B cell (primary cell): Measurements from ENCODE around the gene TRIM54. TPM values are rescaled to one million over a fixed set of nuclear protein-coding genes. Genes with fewer than 3 reads are reported as not detected.

Experiments
- ATAC-seq: fragments of 200-7000 bp; cut with Tn5 transposase; one replicate; pipeline ENCODE4 v1.10.0; 2021; ENCODE audit warnings: low read depth, mild to moderate bottlenecking, moderate number of reproducible peaks, moderate library complexity
- CTCF ChIA-PET: fragments of 350-600 bp; sonication (Branson Sonifier 250); formaldehyde crosslinking; loops from one replicate; lab custom pipeline; 2021; ENCODE audit warnings: antibody characterized with exemption, inconsistent platforms; lab: Charles Lee
- POLR2A ChIA-PET: fragments of 350-600 bp; sonication (Branson Sonifier 250); formaldehyde crosslinking; loops from one replicate; lab custom pipeline; 2021; ENCODE audit warnings: antibody characterized with exemption; lab: Charles Lee
- DNase-seq: peaks from one replicate; pipeline ENCODE4 v3.0.0; 2013
- H2AFZ ChIP-seq: 2 replicates; pipeline ENCODE4 v1.6.1; 2012; ENCODE audit warnings: mild to moderate bottlenecking, low read depth, low read length; ENCODE audit not compliant: insufficient read depth, poor library complexity, severe bottlenecking
- H3K27ac ChIP-seq, 2 donors: 1 replicate in 1 of 2; 2 replicates in 1 of 2; pipeline ENCODE4 v1.5.1; 2012 to 2013; ENCODE audit warnings: low read length in 2 of 2, mild to moderate bottlenecking in 2 of 2, moderate library complexity in 1 of 2
- H3K27me3 ChIP-seq, 4 experiments: fragments of 200-600 bp in 1 of 4; sonication (generic) in 1 of 4; replicated peaks in 1 of 4; 1 replicate in 2 of 4; 2 replicates in 2 of 4; pipeline versions ENCODE4 v1.6.1 to v1.7.0; 2013 to 2016; ENCODE audit warnings: low read length in 3 of 4, mild to moderate bottlenecking in 2 of 4, mixed read lengths in 1 of 4, moderate library complexity in 1 of 4; ENCODE audit not compliant: insufficient read depth in 4 of 4, control insufficient read depth in 3 of 4; ENCODE audit errors: control extremely low read depth in 1 of 4
- H3K36me3 ChIP-seq, 2 experiments: replicated peaks in 1 of 2; 1 replicate in 1 of 2; 2 replicates in 1 of 2; pipeline versions ENCODE4 v1.6.1 to v1.7.1; 2013; ENCODE audit warnings: low read length in 1 of 2; ENCODE audit not compliant: insufficient read depth in 2 of 2, control insufficient read depth in 1 of 2; ENCODE audit errors: control extremely low read depth in 1 of 2, extremely low read depth in 1 of 2
- H3K4me1 ChIP-seq, 2 donors: fragments of 200-600 bp in 1 of 2; sonication (generic) in 1 of 2; 1 replicate in 1 of 2; 2 replicates in 1 of 2; pipeline versions ENCODE4 v1.5.1 to v1.6.1; 2013 to 2017; ENCODE audit warnings: low read length in 2 of 2; ENCODE audit not compliant: control insufficient read depth in 2 of 2, insufficient read depth in 2 of 2
- H3K4me2 ChIP-seq: replicated peaks from 2 replicates; pipeline ENCODE3; 2012; ENCODE audit warnings: mild to moderate bottlenecking, low read depth, low read length; ENCODE audit not compliant: poor library complexity, severe bottlenecking
- H3K4me3 ChIP-seq, 5 experiments: fragments of 200-600 bp in 1 of 5; sonication (generic) in 1 of 5; 1 replicate in 3 of 5; 2 replicates in 2 of 5; pipeline versions ENCODE4 v1.5.1 to v1.7.0; 2011 to 2016; ENCODE audit warnings: low read length in 4 of 5, mild to moderate bottlenecking in 4 of 5, low read depth in 2 of 5, control low read depth in 1 of 5, moderate library complexity in 1 of 5; ENCODE audit not compliant: insufficient read depth in 1 of 5; ENCODE audit errors: control extremely low read depth in 1 of 5, extremely low read depth in 1 of 5
- H3K79me2 ChIP-seq: fragments of 200-600 bp; sonication (generic); one replicate; pipeline ENCODE4 v1.6.0; 2016; ENCODE audit warnings: low read length; ENCODE audit not compliant: control insufficient read depth, insufficient read depth
- H3K9ac ChIP-seq: fragments of 200-600 bp; sonication (generic); 2 replicates; pipeline ENCODE4 v1.6.1; 2017; ENCODE audit warnings: mild to moderate bottlenecking, low read length, moderate library complexity
- H3K9me3 ChIP-seq, 3 donors: one replicate each; pipeline versions ENCODE4 v1.6.1 to v1.7.1; 2013; ENCODE audit warnings: low read length in 2 of 3; ENCODE audit not compliant: control insufficient read depth in 2 of 3, insufficient read depth in 1 of 3; ENCODE audit errors: control extremely low read depth in 1 of 3
- H4K20me1 ChIP-seq: 2 replicates; pipeline ENCODE4 v1.6.0; 2012; ENCODE audit warnings: mild to moderate bottlenecking, low read length; ENCODE audit not compliant: insufficient read depth, control insufficient read depth, poor library complexity, severe bottlenecking
- H3K27ac Mint-ChIP-seq: one replicate; pipeline ENCODE4 v1.8.0; 2021; ENCODE audit warnings: mixed read lengths
- H3K27me3 Mint-ChIP-seq: one replicate; pipeline ENCODE4 v1.8.0; 2021; ENCODE audit warnings: mixed read lengths
- H3K4me1 Mint-ChIP-seq: one replicate; pipeline ENCODE4 v1.8.0; 2021; ENCODE audit warnings: mixed read lengths
- H3K4me3 Mint-ChIP-seq: one replicate; pipeline ENCODE4 v1.8.0; 2021; ENCODE audit warnings: mixed read lengths
- H3K9me3 Mint-ChIP-seq: one replicate; pipeline ENCODE4 v1.8.0; 2022; ENCODE audit warnings: mixed read lengths; ENCODE audit not compliant: insufficient read depth
- EZH2 ChIP-seq: IDR thresholded peaks from 2 replicates; pipeline ENCODE4 v1.6.1; 2012; ENCODE audit warnings: borderline replicate concordance, low read depth, mild to moderate bottlenecking, moderate library complexity, low read length; ENCODE audit not compliant: insufficient read depth, poor library complexity, severe bottlenecking
- WGBS: methylation state at CpG from one replicate; pipeline ENCODE4 v1.1.5; 2013; ENCODE audit warnings: missing lambda C conversion rate; ENCODE audit not compliant: insufficient coverage; 5-methylcytosine and 5-hydroxymethylcytosine counted together
- intact Hi-C: fragments of 100-400 bp; cut with micrococcal nuclease; formaldehyde crosslinking; loops from one replicate; pipeline ENCODE4 v1.10.0; 2022
- polyA plus RNA-seq: library from polyadenylated mRNA; depleted of rRNA; stranded (reverse); fragments of >200 nt; gene quantifications from 2 replicates; pipeline ENCODE4 v1.2.3, GENCODE V29; 2012
- total RNA-seq, 2 donors: library from RNA; stranded (reverse); fragments of 120-200 nt in 1 of 2; gene quantifications; 1 replicate in 1 of 2; 2 replicates in 1 of 2; pipeline versions ENCODE4 v1.2.3 to v1.2.4, GENCODE V29; 2013 to 2022
- TF ChIP-seq, protein P1 (sequence below): fragments of 200-600 bp; IDR thresholded peaks from one replicate; pipeline ENCODE4 v1.8.0; 2022; ENCODE audit warnings: antibody characterized with exemption, mild to moderate bottlenecking

TRIM54 gene
- total and polyA plus RNA-seq, 2 donors (not counting 1 experiment from before 2014, with no cell fraction given), result not detected

DNA sequence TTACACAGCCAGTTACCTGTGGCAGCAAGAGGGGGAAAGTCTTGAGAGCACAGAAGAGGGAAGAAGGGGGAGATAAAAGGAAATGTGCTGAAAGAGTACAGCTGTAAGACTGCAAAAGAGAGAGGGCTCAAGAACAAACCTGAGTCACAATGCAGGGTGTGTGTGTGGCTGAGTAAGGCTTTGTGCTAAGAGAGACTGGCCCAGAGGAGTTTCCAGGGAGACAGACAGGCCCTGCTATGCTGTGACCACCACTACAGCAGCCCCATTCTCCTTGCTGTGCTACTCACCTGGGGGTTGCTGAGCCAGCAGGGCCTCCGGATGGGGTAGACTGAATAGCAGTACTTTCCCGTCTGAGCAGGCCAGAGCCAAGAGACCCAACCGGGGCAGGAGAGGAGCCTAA lies 53.1 kb downstream of the TRIM54 start:
- no peak for TF ChIP-seq EZH2
- TF ChIP-seq, protein P1, sequence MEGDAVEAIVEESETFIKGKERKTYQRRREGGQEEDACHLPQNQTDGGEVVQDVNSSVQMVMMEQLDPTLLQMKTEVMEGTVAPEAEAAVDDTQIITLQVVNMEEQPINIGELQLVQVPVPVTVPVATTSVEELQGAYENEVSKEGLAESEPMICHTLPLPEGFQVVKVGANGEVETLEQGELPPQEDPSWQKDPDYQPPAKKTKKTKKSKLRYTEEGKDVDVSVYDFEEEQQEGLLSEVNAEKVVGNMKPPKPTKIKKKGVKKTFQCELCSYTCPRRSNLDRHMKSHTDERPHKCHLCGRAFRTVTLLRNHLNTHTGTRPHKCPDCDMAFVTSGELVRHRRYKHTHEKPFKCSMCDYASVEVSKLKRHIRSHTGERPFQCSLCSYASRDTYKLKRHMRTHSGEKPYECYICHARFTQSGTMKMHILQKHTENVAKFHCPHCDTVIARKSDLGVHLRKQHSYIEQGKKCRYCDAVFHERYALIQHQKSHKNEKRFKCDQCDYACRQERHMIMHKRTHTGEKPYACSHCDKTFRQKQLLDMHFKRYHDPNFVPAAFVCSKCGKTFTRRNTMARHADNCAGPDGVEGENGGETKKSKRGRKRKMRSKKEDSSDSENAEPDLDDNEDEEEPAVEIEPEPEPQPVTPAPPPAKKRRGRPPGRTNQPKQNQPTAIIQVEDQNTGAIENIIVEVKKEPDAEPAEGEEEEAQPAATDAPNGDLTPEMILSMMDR, result no peak
- no peaks in the 10 kb centered on the region for H3K27me3 Mint-ChIP-seq
- no peaks in the 10 kb centered on the region for H3K9me3 Mint-ChIP-seq
- POLR2A ChIA-PET, result no interaction called here
- no peak overlapping the region for H3K27ac ChIP-seq
- CTCF ChIA-PET, result no interaction called here
- H3K9me3 ChIP-seq, result no peaks in the 10 kb centered on the region
- H3K4me3 Mint-ChIP-seq, result no peak overlapping the region
- intact Hi-C loops, result no loop called here
- H3K36me3 ChIP-seq, result peaks cover 20 to 52% of the 10 kb centered on the region in 2 experiments
- no peak overlapping the region for H2AFZ ChIP-seq
- no peaks in the 10 kb centered on the region for H3K4me1 Mint-ChIP-seq
- no peak overlapping the region for H3K4me2 ChIP-seq
- no CpG with 5 or more reads among the region's 3 CpGs for WGBS
- no peaks in the 10 kb centered on the region for H3K4me1 ChIP-seq
- H3K27me3 ChIP-seq, result no peaks in the 10 kb centered on the region
- H3K9ac ChIP-seq, result no peak overlapping the region
- no peak for ATAC-seq
- no peak for DNase-seq
- no peaks in the 10 kb centered on the region for H3K79me2 ChIP-seq
- H3K27ac Mint-ChIP-seq, result no peak overlapping the region
- H4K20me1 ChIP-seq, result no peaks in the 10 kb centered on the region
- no peak overlapping the region for H3K4me3 ChIP-seq

DNA sequence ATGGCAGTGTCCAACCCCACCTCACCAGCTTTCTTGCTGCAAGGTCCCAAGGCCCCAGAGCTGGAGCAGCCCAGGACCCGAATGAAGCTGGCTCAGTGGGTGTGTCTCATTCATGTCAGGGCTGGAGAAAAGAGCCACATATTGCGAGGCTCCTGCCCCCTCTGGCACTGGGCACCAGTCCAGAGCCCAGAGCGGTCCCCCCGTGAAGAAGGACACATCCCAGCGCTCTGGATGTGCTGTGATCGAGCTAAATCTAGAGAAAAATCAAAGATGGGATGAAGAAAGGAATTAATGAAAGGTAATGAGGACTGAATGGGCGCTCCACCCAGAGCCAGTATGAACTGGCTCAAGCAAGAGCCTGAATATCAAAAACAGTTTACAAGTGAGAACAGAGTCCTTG lies 53.9 kb downstream of the TRIM54 start:
- intact Hi-C loops, result no loop called here
- H3K4me3 ChIP-seq, result no peak overlapping the region
- H3K4me1 ChIP-seq, result no peaks in the 10 kb centered on the region
- H3K9me3 Mint-ChIP-seq, result no peaks in the 10 kb centered on the region
- no peaks in the 10 kb centered on the region for H3K27me3 ChIP-seq
- H3K9me3 ChIP-seq, result no peaks in the 10 kb centered on the region
- no peak for TF ChIP-seq EZH2
- TF ChIP-seq, protein P1, result no peak
- no peak overlapping the region for H3K9ac ChIP-seq
- H3K27ac ChIP-seq, result no peak overlapping the region
- DNase-seq (no peak), ATAC-seq (no peak)
- no peak overlapping the region for H3K4me2 ChIP-seq
- H3K27me3 Mint-ChIP-seq, result no peaks in the 10 kb centered on the region
- CTCF ChIA-PET, result interaction anchor here (0.9 kb wide), 1 partner anchor 33 kb away, joined by 3 read pairs; no protein-coding TSS in a partner anchor
- no peak overlapping the region for H3K4me3 Mint-ChIP-seq
- H3K79me2 ChIP-seq, result no peaks in the 10 kb centered on the region
- no peaks in the 10 kb centered on the region for H4K20me1 ChIP-seq
- no peaks in the 10 kb centered on the region for H3K4me1 Mint-ChIP-seq
- 95% methylated on average over 4 of the region's 7 CpGs for WGBS
- H3K36me3 ChIP-seq, result peaks cover 17 to 57% of the 10 kb centered on the region in 2 experiments
- POLR2A ChIA-PET, result no interaction called here
- H2AFZ ChIP-seq, result no peak overlapping the region
- H3K27ac Mint-ChIP-seq, result no peak overlapping the region
